ENCODE results near the gene EHMT1. TPM values are rescaled to one million over a fixed set of nuclear protein-coding genes. Genes with fewer than 3 reads are reported as not detected.

The EHMT1 gene
- total and polyA plus RNA-seq, 2 experiments from 2014 or later, result 46.0 to 47.7 TPM

DNA sequence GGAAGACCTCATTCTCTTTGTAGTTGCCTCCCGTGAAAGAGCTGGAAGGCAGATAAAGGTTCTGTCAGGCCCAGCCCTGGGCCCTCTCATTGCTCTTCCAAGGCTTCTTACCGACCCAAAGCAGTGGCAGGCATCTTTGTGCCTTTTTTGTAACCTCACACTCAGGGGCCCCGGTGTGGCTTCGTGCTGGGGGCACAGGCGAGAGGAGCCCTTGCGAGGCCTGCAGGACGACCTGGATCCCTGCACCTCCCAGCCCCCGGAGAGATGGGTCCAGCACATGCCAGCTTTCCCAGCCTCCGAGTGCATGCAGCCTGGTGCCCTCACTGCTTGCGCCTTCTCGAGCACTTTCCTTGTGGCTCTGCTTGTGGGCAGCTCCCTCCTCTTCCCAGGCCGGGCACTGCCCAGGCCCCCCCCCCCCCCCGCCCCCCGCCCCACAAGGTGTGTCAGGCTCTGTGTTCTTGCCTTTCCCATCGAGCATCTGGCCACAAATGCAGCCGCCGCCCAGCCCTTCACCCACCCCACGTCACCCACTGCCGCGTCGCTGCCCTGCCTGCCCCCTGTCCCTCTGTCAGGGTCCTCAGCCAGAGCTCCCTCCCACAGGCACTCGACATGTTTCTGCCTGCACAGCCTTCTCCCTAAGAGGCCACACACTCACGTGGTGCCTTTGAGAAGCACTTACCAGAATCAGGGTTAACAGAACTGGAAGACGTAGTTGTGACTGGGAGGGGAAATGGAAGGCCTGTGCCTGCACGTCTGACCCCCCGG is 195.0 kb downstream of the EHMT1 start:
- no peak overlapping the region for H3K4me2 ChIP-seq
- no peak for DNase-seq (ENCODE audit: low spot score)
- no peaks in the 10 kb centered on the region for H3K36me3 ChIP-seq (replicated peaks; ENCODE audit: insufficient read depth, low read depth)
- 92% methylated on average over 18 of the region's 26 CpGs for WGBS (ENCODE audit: low lambda C conversion rate, missing lambda C conversion rate)
- no peak overlapping the region for H3K4me3 ChIP-seq
- H2AFZ ChIP-seq, result no peak overlapping the region
- H3K4me1 ChIP-seq (ENCODE audit: insufficient read depth), result no peaks in the 10 kb centered on the region
- no peaks in the 10 kb centered on the region for H3K79me2 ChIP-seq
- no peak overlapping the region for H3K27ac ChIP-seq
- H3K9me2 ChIP-seq (replicated peaks; ENCODE audit: insufficient read depth), result no peaks in the 10 kb centered on the region
- H3K9me3 ChIP-seq (ENCODE audit: low read depth), result no peaks in the 10 kb centered on the region
- TF ChIP-seq EZH2phosphoT487 (IDR thresholded peaks at IDR 0.05; ENCODE audit: low read depth, severe bottlenecking, unreplicated experiment), result no peak
- no peak for TF ChIP-seq EZH2 (IDR thresholded peaks at IDR 0.05; ENCODE audit: borderline replicate concordance)
- TF ChIP-seq, protein P1, sequence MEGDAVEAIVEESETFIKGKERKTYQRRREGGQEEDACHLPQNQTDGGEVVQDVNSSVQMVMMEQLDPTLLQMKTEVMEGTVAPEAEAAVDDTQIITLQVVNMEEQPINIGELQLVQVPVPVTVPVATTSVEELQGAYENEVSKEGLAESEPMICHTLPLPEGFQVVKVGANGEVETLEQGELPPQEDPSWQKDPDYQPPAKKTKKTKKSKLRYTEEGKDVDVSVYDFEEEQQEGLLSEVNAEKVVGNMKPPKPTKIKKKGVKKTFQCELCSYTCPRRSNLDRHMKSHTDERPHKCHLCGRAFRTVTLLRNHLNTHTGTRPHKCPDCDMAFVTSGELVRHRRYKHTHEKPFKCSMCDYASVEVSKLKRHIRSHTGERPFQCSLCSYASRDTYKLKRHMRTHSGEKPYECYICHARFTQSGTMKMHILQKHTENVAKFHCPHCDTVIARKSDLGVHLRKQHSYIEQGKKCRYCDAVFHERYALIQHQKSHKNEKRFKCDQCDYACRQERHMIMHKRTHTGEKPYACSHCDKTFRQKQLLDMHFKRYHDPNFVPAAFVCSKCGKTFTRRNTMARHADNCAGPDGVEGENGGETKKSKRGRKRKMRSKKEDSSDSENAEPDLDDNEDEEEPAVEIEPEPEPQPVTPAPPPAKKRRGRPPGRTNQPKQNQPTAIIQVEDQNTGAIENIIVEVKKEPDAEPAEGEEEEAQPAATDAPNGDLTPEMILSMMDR (IDR thresholded peaks at IDR 0.05; ENCODE audit: poor library complexity), result no peak
- no peaks in the 10 kb centered on the region for H3K27me3 ChIP-seq
- H4K20me1 ChIP-seq (ENCODE audit: insufficient read depth, poor library complexity, severe bottlenecking), result no peaks in the 10 kb centered on the region

DNA sequence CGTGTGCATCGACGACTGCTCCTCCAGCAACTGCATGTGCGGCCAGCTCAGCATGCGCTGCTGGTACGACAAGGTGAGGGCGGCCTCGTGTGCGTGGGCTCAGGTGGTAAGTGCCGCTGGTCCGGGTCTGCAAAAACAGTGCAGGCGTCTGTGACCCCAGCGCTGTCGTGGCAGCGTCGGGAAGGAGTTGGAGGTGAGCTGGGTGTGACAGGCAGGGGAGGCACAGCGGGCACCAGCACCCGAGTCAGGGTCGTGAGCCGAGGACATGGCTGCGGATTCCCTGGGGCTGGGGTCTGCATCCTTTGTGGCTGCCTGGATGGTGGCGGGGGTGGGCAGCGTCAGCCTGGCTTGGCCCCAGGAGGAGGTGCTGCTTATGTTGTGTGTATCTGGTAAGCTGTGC is 195.6 kb downstream of the EHMT1 start:
- Histone ChIP-seq H3K9me3 (ENCODE audit: low read depth) (no peaks in the 10 kb centered on the region), H3K4me3 (no peak overlapping the region), H3K4me1 (ENCODE audit: insufficient read depth) (no peaks in the 10 kb centered on the region), H3K4me2 (no peak overlapping the region), H3K36me3 (replicated peaks; ENCODE audit: insufficient read depth, low read depth) (no peaks in the 10 kb centered on the region), H2AFZ (no peak overlapping the region), H3K9me2 (replicated peaks; ENCODE audit: insufficient read depth) (no peaks in the 10 kb centered on the region), H3K27ac (no peak overlapping the region), H3K27me3 (no peaks in the 10 kb centered on the region), H4K20me1 (ENCODE audit: insufficient read depth, poor library complexity, severe bottlenecking) (no peaks in the 10 kb centered on the region), H3K79me2 (no peaks in the 10 kb centered on the region)
- DNase-seq (ENCODE audit: low spot score), result no peak
- TF ChIP-seq EZH2phosphoT487 (IDR thresholded peaks at IDR 0.05; ENCODE audit: low read depth, severe bottlenecking, unreplicated experiment) (no peak), EZH2 (IDR thresholded peaks at IDR 0.05; ENCODE audit: borderline replicate concordance) (no peak)
- TF ChIP-seq, protein P1 (IDR thresholded peaks at IDR 0.05; ENCODE audit: poor library complexity), result no peak
- WGBS (ENCODE audit: low lambda C conversion rate, missing lambda C conversion rate), result 96% methylated on average over 23 of the region's 23 CpGs

DNA sequence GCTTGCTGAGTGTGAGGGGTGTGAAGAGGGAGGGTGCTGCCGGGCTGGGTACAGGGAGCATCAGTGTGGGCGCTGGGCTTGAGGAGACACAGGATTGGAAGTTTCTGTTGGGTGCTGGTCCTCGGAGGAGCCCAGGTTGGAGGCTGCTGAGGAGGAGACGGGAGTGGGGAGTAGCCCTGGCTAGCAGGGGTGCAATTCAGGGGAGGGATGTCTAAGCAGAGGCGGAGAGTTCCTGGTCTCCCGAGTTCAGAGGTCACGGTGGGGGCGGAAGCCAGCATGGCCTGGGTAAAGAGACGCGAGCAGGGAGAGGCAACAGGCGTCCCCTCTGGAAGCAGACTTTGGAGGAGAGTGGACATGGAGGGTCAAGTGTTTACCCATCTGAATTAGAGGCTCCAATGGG is 196.0 kb downstream of the EHMT1 start:
- Histone ChIP-seq H3K4me1 (ENCODE audit: insufficient read depth) (no peaks in the 10 kb centered on the region), H3K27ac (no peak overlapping the region), H3K9me2 (replicated peaks; ENCODE audit: insufficient read depth) (no peaks in the 10 kb centered on the region), H3K79me2 (no peaks in the 10 kb centered on the region), H3K9me3 (ENCODE audit: low read depth) (no peaks in the 10 kb centered on the region), H3K4me2 (no peak overlapping the region), H3K27me3 (no peaks in the 10 kb centered on the region), H2AFZ (no peak overlapping the region), H3K4me3 (no peak overlapping the region), H4K20me1 (ENCODE audit: insufficient read depth, poor library complexity, severe bottlenecking) (no peaks in the 10 kb centered on the region), H3K36me3 (replicated peaks; ENCODE audit: insufficient read depth, low read depth) (no peaks in the 10 kb centered on the region)
- no peak for DNase-seq (ENCODE audit: low spot score)
- 96% methylated on average over 11 of the region's 11 CpGs for WGBS (ENCODE audit: low lambda C conversion rate, missing lambda C conversion rate)
- TF ChIP-seq, protein P1 (IDR thresholded peaks at IDR 0.05; ENCODE audit: poor library complexity), result no peak
- no peak for TF ChIP-seq EZH2 (IDR thresholded peaks at IDR 0.05; ENCODE audit: borderline replicate concordance)
- TF ChIP-seq EZH2phosphoT487 (IDR thresholded peaks at IDR 0.05; ENCODE audit: low read depth, severe bottlenecking, unreplicated experiment), result no peak
